ENCODE results near the gene SNF8. TPM values are rescaled to one million over a fixed set of nuclear protein-coding genes. Genes with fewer than 3 reads are reported as not detected.

Gene SNF8
- total RNA-seq, 2 donors from 2014 or later, result 98.7 to 139 TPM

DNA sequence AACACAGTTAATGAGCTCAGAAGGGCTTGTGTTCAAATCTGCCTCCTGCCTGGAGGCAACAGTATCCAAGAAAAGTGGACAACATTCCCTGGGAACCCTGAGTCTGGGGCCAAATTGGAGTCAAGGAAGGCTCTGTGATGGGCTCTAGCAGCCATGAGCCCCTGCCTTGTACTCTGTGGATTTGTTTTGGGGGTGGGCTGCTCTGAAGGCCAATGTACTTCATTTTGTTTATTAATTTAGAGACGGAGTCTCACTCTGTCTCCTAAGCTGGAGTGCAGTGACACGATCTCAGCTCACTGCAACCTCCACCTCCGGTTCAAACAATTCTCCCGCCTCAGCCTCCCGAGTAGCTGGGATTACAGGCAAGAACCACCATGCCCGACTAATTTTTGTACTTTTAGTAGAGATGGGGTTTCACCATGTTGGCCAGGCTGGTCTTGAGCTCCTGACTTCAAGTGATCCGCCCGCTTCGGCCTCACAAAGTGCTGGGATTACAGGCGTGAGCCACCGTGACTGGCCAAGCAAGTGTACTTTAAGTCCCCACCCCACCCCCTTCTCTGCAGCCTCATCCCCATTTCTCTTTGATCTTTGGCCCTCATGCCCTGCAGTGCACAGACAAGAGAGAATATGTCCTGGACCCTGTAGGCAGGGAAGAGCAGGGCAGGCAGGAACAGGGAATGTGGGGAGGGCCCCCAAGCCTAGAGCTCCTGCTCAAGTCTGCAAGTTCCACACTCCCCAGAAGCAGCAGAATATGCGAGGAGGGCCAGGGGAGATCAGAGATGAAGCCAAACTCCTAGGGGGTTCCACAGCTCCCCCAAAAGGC is 26.4 kb upstream of the SNF8 start:
- intact Hi-C loops (cut with DNase I), result no loop called here
- no peak overlapping the region for H3K9ac ChIP-seq (ENCODE audit: low read depth in 2 of 2, low read length in 2 of 2)

DNA sequence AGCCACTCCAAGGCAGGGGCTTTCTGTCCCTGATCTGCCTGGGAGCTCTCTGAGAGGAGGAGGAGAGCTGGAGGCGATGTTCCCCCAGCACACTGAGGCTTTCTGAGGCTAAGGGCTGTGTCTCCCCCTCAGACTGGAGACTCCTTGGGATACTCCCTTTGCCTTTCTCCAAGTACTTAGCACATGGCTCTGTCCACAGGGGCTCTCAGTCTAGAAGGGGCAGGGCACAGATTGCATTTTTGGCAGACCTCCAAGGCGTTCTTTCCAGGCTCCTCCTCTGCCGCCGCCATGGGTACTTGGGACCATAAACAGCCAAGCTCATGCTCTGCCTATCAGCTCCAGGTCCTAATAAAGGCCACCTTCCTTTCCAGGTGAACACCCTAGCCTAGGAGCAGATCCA is 25.6 kb upstream of the SNF8 start:
- TF ChIP-seq, protein P1, sequence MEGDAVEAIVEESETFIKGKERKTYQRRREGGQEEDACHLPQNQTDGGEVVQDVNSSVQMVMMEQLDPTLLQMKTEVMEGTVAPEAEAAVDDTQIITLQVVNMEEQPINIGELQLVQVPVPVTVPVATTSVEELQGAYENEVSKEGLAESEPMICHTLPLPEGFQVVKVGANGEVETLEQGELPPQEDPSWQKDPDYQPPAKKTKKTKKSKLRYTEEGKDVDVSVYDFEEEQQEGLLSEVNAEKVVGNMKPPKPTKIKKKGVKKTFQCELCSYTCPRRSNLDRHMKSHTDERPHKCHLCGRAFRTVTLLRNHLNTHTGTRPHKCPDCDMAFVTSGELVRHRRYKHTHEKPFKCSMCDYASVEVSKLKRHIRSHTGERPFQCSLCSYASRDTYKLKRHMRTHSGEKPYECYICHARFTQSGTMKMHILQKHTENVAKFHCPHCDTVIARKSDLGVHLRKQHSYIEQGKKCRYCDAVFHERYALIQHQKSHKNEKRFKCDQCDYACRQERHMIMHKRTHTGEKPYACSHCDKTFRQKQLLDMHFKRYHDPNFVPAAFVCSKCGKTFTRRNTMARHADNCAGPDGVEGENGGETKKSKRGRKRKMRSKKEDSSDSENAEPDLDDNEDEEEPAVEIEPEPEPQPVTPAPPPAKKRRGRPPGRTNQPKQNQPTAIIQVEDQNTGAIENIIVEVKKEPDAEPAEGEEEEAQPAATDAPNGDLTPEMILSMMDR (IDR thresholded peaks at IDR 0.05), result no peak
- Histone ChIP-seq H3K27ac (no peak overlapping the region), H3K27me3 (no peaks in the 10 kb centered on the region), H3K36me3 (no peaks in the 10 kb centered on the region), H3K9me3 (no peaks in the 10 kb centered on the region), H3K9ac (ENCODE audit: low read depth in 2 of 2, low read length in 2 of 2) (no peak overlapping the region), H3K4me1 (no peaks in the 10 kb centered on the region), H3K4me3 (no peak overlapping the region)
- intact Hi-C loops (cut with DNase I), result no loop called here
- DNase-seq, result no peak

More for the DNA sequence above, 26.4 kb upstream of the SNF8 start:
- H3K36me3 ChIP-seq, result no peaks in the 10 kb centered on the region
- TF ChIP-seq, protein P1 (IDR thresholded peaks at IDR 0.05), result no peak
- no peak for DNase-seq
- H3K9me3 ChIP-seq, result no peaks in the 10 kb centered on the region
- no peaks in the 10 kb centered on the region for H3K27me3 ChIP-seq
- H3K27ac ChIP-seq, result no peak overlapping the region
- H3K4me1 ChIP-seq, result no peaks in the 10 kb centered on the region
- no peak overlapping the region for H3K4me3 ChIP-seq

DNA sequence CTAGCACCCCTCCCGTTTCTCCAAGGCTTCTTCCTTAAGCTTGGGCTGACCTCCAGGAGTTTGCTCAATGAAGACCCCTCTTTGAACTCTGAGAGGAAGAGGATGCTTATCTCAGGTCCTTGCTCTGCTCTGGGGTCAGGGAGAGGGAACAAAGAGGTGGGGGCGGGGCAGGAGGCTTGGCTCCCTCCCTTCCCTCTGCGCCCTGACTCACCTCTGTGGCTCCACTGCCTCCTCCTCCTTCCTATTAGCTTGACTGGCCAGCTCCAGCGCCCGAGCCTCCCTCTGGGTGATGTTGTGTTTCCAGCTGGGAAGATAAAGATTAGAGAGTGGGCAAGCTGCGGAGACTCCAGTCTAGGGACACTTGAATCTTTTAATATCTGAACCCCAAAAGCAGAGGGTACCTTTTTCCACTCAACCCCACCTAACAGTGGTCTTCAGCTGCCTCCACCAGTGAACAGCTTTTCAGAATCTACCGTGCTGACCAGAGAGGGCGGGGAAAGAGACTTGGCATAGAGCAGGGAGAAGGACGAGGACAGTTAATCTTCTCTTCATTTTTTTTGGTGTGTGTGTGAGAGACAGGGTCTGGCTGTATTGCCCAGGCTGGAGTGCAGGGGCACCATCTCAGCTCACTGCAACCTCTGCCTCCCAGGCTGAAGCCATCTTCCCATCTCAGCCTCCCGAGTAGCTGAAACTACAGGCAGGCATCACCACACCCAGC is 17.0 kb upstream of the SNF8 start:
- intact Hi-C loops (cut with DNase I), result no loop called here
- TF ChIP-seq, protein P1 (IDR thresholded peaks at IDR 0.05), result no peak
- Histone ChIP-seq H3K27ac (no peak overlapping the region), H3K9me3 (no peaks in the 10 kb centered on the region), H3K4me3 (no peak overlapping the region), H3K9ac (ENCODE audit: low read depth in 2 of 2, low read length in 2 of 2) (no peak overlapping the region), H3K4me1 (no peaks in the 10 kb centered on the region), H3K36me3 (no peaks in the 10 kb centered on the region), H3K27me3 (peaks cover 14% of the 10 kb centered on the region)
- DNase-seq, result no peak

DNA sequence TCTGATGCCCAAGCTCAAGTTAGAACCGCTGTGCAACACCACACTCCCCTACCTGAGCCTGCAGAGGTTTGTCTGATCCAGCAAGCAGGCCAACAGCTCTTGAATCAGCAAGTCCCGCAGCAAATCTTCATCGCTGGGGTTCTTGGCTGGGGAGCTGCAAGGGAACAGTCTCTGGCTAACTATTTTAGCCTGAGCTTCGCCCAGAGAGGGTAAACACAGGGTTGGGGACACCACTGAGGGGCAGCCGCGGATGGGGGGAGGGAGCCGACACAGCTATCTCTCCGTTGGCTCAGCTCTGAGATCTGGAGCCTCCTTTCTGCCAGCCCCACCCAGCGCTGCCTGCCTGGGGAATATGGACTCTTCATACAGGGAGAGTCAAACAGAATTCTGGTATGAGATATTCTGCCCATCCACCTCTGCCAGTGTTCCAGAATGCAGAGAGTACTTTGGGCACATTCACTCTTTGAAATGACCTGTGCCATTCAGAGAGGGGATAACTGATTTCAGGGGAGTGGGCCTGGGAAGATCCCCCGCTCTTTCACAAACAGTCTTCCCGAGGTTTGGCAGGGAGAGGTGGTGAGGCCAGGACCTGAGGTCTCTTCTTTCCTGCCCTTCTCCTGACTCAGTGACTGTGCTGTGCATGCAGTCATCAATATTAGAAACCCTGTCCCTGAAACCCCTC is 16.3 kb upstream of the SNF8 start:
- H3K27me3 ChIP-seq, result peaks cover 14% of the 10 kb centered on the region
- intact Hi-C loops (cut with DNase I), result no loop called here
- no peak overlapping the region for H3K9ac ChIP-seq (ENCODE audit: low read depth in 2 of 2, low read length in 2 of 2)

DNA sequence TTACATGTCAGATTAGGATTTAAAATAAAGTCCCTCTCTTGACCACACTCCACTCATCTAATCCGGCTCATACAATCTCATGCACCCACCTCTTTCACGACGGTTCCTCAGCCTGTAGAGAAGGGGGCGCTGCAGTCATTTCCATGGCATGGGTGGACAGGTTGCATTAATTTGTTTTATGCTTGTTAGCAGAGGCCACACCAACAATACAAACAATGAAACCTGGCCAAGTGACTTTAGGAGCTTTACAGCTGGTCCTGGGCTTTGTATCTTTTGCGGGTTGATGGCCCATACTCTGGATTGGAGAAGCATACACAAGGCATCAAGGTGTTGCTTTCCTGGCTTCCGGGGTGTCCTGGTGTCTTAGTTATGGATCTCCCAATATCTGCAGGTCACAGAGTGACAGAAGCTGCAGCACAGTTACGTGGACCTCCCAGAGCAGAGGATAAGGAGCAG is 9.7 kb upstream of the SNF8 start:
- TF ChIP-seq, protein P1 (IDR thresholded peaks at IDR 0.05), result no peak
- no peaks in the 10 kb centered on the region for H3K9me3 ChIP-seq
- H3K4me1 ChIP-seq, result no peaks in the 10 kb centered on the region
- peak; percentile 42 for DNase-seq
- no peaks in the 10 kb centered on the region for H3K27me3 ChIP-seq
- no peak overlapping the region for H3K9ac ChIP-seq (ENCODE audit: low read depth in 2 of 2, low read length in 2 of 2)
- H3K27ac ChIP-seq, result no peak overlapping the region
- intact Hi-C loops (cut with DNase I), result no loop called here
- no peak overlapping the region for H3K4me3 ChIP-seq
- no peaks in the 10 kb centered on the region for H3K36me3 ChIP-seq

More for the DNA sequence above, 16.3 kb upstream of the SNF8 start:
- no peaks in the 10 kb centered on the region for H3K4me1 ChIP-seq
- DNase-seq, result no peak
- no peak overlapping the region for H3K4me3 ChIP-seq
- H3K36me3 ChIP-seq, result no peaks in the 10 kb centered on the region
- TF ChIP-seq, protein P1 (IDR thresholded peaks at IDR 0.05), result no peak
- H3K9me3 ChIP-seq, result no peaks in the 10 kb centered on the region
- H3K27ac ChIP-seq, result no peak overlapping the region

Measured in colonic mucosa (tissue), 4 donors.